Esophagus muscularis mucosa (tissue), 4 donors: ENCODE measurements around the gene CDX1. TPM values are rescaled to one million over a fixed set of nuclear protein-coding genes. Genes with fewer than 3 reads are reported as not detected.

Source experiments
- DNase-seq: peaks from one replicate; pipeline ENCODE4 v3.0.0-alpha.2; 2017; ENCODE audit errors: extremely low spot score
- H3K27ac ChIP-seq, 4 donors: fragments of 200-600 bp; sonication (generic); replicated peaks in 1 of 4; 1 replicate in 3 of 4; 2 replicates in 1 of 4; pipeline ENCODE4 v1.5.1; 2016 to 2019; ENCODE audit warnings: mild to moderate bottlenecking in 1 of 4
- H3K27me3 ChIP-seq, 4 donors: fragments of 200-600 bp; sonication (generic); one replicate each; pipeline versions ENCODE4 v1.5.1 to v1.6.0; 2016 to 2019
- H3K36me3 ChIP-seq, 4 donors: fragments of 200-600 bp; sonication (generic); one replicate each; pipeline ENCODE4 v1.5.1; 2016 to 2019
- H3K4me1 ChIP-seq, 4 donors: fragments of 200-600 bp; sonication (generic); one replicate each; pipeline ENCODE4 v1.5.1; 2016 to 2019
- H3K4me3 ChIP-seq, 4 donors: fragments of 200-600 bp; sonication (generic); 1 replicate in 2 of 4; 2 replicates in 2 of 4; pipeline ENCODE4 v1.5.1; 2016 to 2019; ENCODE audit warnings: mild to moderate bottlenecking in 4 of 4, moderate library complexity in 1 of 4
- H3K9me3 ChIP-seq, 4 donors: fragments of 200-600 bp; sonication (generic); 1 replicate in 3 of 4; 2 replicates in 1 of 4; pipeline ENCODE4 v1.5.1; 2016 to 2019
- CTCF ChIP-seq, 3 experiments: fragments of 200-600 bp in 2 of 3; fragments of 450-650 bp in 1 of 3; sonication (generic) in 2 of 3; IDR thresholded peaks; one replicate each; pipeline ENCODE4 v1.5.1; 2017 to 2019; ENCODE audit warnings: antibody characterized with exemption in 3 of 3, mild to moderate bottlenecking in 2 of 3, moderate library complexity in 1 of 3
- EP300 ChIP-seq: sonication (generic); formaldehyde crosslinking; IDR thresholded peaks from one replicate; pipeline ENCODE4 v1.6.1; 2017; ENCODE audit warnings: antibody characterized with exemption
- POLR2A ChIP-seq: fragments of 450-650 bp; IDR thresholded peaks from one replicate; pipeline ENCODE4 v1.6.1; 2017; ENCODE audit warnings: antibody characterized with exemption, moderate library complexity, mild to moderate bottlenecking, low read depth
- POLR2AphosphoS5 ChIP-seq, 2 donors: sonication (generic); formaldehyde crosslinking; IDR thresholded peaks; one replicate each; pipeline ENCODE4 v1.6.1; 2017; ENCODE audit warnings: antibody characterized with exemption in 2 of 2
- WGBS: methylation state at CpG from one replicate; pipeline ENCODE4 v1.1.5; 2018; 5-methylcytosine and 5-hydroxymethylcytosine counted together
- intact Hi-C: fragments of 100-400 bp; cut with DNase I; formaldehyde crosslinking; loops from one replicate; pipeline ENCODE4 v1.15.1; 2023
- total RNA-seq, 4 donors: library from RNA; depleted of rRNA; stranded (reverse); fragments of >200 nt; gene quantifications; one replicate each; pipeline versions ENCODE4 v1.1.0 to v1.2.1, GENCODE V29; 2016

Gene CDX1
- total RNA-seq, 4 donors from 2014 or later = 0.23 TPM; not detected in 3

DNA sequence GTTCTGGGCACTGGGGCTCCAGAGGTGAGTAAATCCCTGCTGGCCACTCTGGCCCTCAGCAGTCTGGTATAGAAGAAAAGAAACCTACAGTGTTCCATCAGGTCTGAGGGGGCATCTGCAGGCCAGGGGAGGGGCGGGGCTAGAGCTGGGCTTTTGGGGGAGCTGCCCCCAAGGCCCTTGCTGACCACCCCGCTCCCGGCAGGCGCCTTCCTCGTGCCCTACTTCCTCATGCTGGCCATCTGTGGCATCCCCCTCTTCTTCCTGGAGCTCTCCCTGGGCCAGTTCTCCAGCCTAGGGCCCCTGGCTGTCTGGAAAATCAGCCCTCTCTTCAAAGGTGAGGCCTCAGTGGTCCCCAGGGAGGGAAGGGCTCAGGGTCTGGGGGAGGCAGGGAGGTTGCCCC, 29.9 kb downstream of the CDX1 start:
- no peak for DNase-seq
- intact Hi-C loops = no loop called here
- H3K36me3 ChIP-seq = no peaks in the 10 kb centered on the region
- peaks cover 0 to 12% (median 0%) of the 10 kb centered on the region in 4 donors for H3K27me3 ChIP-seq
- 66% methylated on average over 5 of the region's 5 CpGs for WGBS
- TF ChIP-seq POLR2AphosphoS5 (IDR thresholded peaks at IDR 0.05) (no peak), POLR2A (no peak), EP300 (no peak), CTCF (IDR thresholded peaks at IDR 0.05) (no peak)
- H3K9me3 ChIP-seq = no peaks in the 10 kb centered on the region
- no peak overlapping the region for H3K27ac ChIP-seq
- H3K4me3 ChIP-seq = no peak overlapping the region
- H3K4me1 ChIP-seq = no peaks in the 10 kb centered on the region

DNA sequence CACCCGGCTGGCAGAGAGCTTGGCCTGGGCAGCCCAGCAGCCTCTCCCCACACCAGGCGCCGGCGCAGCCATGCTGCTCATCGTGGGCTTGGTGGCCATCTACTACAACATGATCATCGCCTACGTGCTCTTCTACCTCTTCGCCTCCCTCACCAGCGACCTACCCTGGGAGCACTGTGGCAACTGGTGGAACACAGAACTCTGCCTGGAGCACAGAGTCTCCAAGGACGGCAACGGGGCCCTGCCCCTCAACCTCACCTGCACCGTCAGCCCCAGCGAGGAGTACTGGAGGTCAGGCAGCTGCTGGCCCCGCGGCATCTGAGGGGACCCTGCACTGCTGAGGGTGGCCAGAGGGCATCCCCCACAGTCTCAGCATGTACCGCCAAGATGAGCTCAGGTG, 30.4 kb downstream of the CDX1 start:
- no peak for TF ChIP-seq POLR2A
- TF ChIP-seq CTCF (IDR thresholded peaks at IDR 0.05) = no peak
- TF ChIP-seq EP300 = no peak
- TF ChIP-seq POLR2AphosphoS5 (IDR thresholded peaks at IDR 0.05) = no peak
- H3K9me3 ChIP-seq = no peaks in the 10 kb centered on the region
- H3K36me3 ChIP-seq = no peaks in the 10 kb centered on the region
- no peak overlapping the region for H3K4me3 ChIP-seq
- 94% methylated on average over 14 of the region's 16 CpGs for WGBS
- intact Hi-C loops = no loop called here
- no peak for DNase-seq
- H3K27ac ChIP-seq = no peak overlapping the region
- peaks cover 0 to 10% (median 0%) of the 10 kb centered on the region in 4 donors for H3K27me3 ChIP-seq
- no peaks in the 10 kb centered on the region for H3K4me1 ChIP-seq

GRCh38 chr5:150197476-150197875, 30.9 kb downstream of the CDX1 start:
- 83% methylated on average over 1 of the region's 1 CpG for WGBS
- H3K27ac ChIP-seq = no peak overlapping the region
- no peaks in the 10 kb centered on the region for H3K4me1 ChIP-seq
- no peaks in the 10 kb centered on the region for H3K9me3 ChIP-seq
- H3K36me3 ChIP-seq = no peaks in the 10 kb centered on the region
- DNase-seq = no peak
- intact Hi-C loops = no loop called here
- H3K27me3 ChIP-seq = peaks cover 0 to 6% (median 0%) of the 10 kb centered on the region in 4 donors
- TF ChIP-seq EP300 (no peak), POLR2AphosphoS5 (IDR thresholded peaks at IDR 0.05) (no peak), CTCF (IDR thresholded peaks at IDR 0.05) (no peak), POLR2A (no peak)
- H3K4me3 ChIP-seq = no peak overlapping the region

- TF ChIP-seq POLR2AphosphoS5 (IDR thresholded peaks at IDR 0.05) (no peak), CTCF (IDR thresholded peaks at IDR 0.05) (no peak), POLR2A (no peak), EP300 (no peak)
- H3K4me3 ChIP-seq = no peak overlapping the region
- H3K27ac ChIP-seq = no peak overlapping the region
- H3K27me3 ChIP-seq = no peaks in the 10 kb centered on the region
- no peaks in the 10 kb centered on the region for H3K4me1 ChIP-seq
- no peaks in the 10 kb centered on the region for H3K9me3 ChIP-seq
- no peak for DNase-seq
- no peaks in the 10 kb centered on the region for H3K36me3 ChIP-seq
- WGBS = 99% methylated on average over 7 of the region's 10 CpGs
- intact Hi-C loops = no loop called here
Measured at GRCh38 chr5:150202501-150202900, 35.9 kb downstream of the CDX1 start.

- DNase-seq = no peak
- WGBS = 80% methylated on average over 8 of the region's 12 CpGs
- intact Hi-C loops = no loop called here
Measured at GRCh38 chr5:150203832-150204589, 37.4 kb downstream of the CDX1 start.

More at GRCh38 chr5:150203832-150204589, 37.4 kb downstream of the CDX1 start:
- Histone ChIP-seq H3K36me3 (no peaks in the 10 kb centered on the region), H3K4me1 (no peaks in the 10 kb centered on the region), H3K9me3 (no peaks in the 10 kb centered on the region), H3K4me3 (no peak overlapping the region), H3K27ac (no peak overlapping the region), H3K27me3 (no peaks in the 10 kb centered on the region)
- TF ChIP-seq POLR2AphosphoS5 (IDR thresholded peaks at IDR 0.05) (no peak), CTCF (IDR thresholded peaks at IDR 0.05) (no peak), EP300 (no peak), POLR2A (no peak)
